PFSK-1 (cell line): ENCODE data around the gene ZNF654.

Experiments used
- FOXP2 ChIP-seq: optimal IDR thresholded peaks from 2 replicates; pipeline ENCODE3; 2011; ENCODE audit warnings: borderline replicate concordance, control low read depth, inconsistent platforms; ENCODE audit not compliant: insufficient read depth; ENCODE audit errors: extremely low read length, extremely low read depth
- POLR2AphosphoS5 ChIP-seq: IDR thresholded peaks from 2 replicates; pipeline ENCODE4 v1.6.1; 2012; ENCODE audit warnings: low read depth, mild to moderate bottlenecking, control low read depth, low read length, moderate library complexity
- REST ChIP-seq, 2 experiments: IDR thresholded peaks; 2 replicates each; pipeline versions ENCODE4 v1.6.1 to v1.8.0; 2011 to 2012; ENCODE audit warnings: low read depth in 2 of 2, low read length in 2 of 2, control low read depth in 1 of 2, inconsistent platforms in 1 of 2, mild to moderate bottlenecking in 1 of 2, moderate library complexity in 1 of 2; ENCODE audit not compliant: insufficient read depth in 1 of 2
- SIN3A ChIP-seq: IDR thresholded peaks from 2 replicates; pipeline ENCODE4 v1.6.1; 2012; ENCODE audit warnings: mild to moderate bottlenecking, low read length, moderate library complexity, borderline replicate concordance; ENCODE audit not compliant: insufficient read depth
- TAF1 ChIP-seq: IDR thresholded peaks from 2 replicates; pipeline ENCODE4 v1.6.1; 2012; ENCODE audit warnings: low read length, control low read depth, borderline replicate concordance; ENCODE audit not compliant: insufficient read depth

Gene ZNF654

GRCh38 chr3:88033079-88033478 is 26.0 kb upstream of the ZNF654 start:
- TF ChIP-seq REST (IDR thresholded peaks at IDR 0.05; ENCODE audit: insufficient read depth in 1 of 2, low read depth in 2 of 2, low read length in 2 of 2) (no peak), SIN3A (no peak)

GRCh38 chr3:88033808-88034207 is 25.2 kb upstream of the ZNF654 start:
- TF ChIP-seq TAF1, result no peak
- no peak for TF ChIP-seq POLR2AphosphoS5
- TF ChIP-seq REST (IDR thresholded peaks at IDR 0.05; ENCODE audit: insufficient read depth in 1 of 2, low read depth in 2 of 2, low read length in 2 of 2), result no peak
- TF ChIP-seq FOXP2, result no peak
- TF ChIP-seq SIN3A, result no peak

GRCh38 chr3:88034491-88035275 is 24.4 kb upstream of the ZNF654 start:
- TF ChIP-seq TAF1, result no peak
- TF ChIP-seq SIN3A, result no peak
- no peak for TF ChIP-seq REST (IDR thresholded peaks at IDR 0.05; ENCODE audit: insufficient read depth in 1 of 2, low read depth in 2 of 2, low read length in 2 of 2)
- no peak for TF ChIP-seq FOXP2
- TF ChIP-seq POLR2AphosphoS5, result no peak

GRCh38 chr3:88036221-88036620 is 22.8 kb upstream of the ZNF654 start:
- TF ChIP-seq FOXP2 (no peak), SIN3A (no peak), TAF1 (no peak), POLR2AphosphoS5 (no peak), REST (IDR thresholded peaks at IDR 0.05; ENCODE audit: insufficient read depth in 1 of 2, low read depth in 2 of 2, low read length in 2 of 2) (no peak)

- TF ChIP-seq POLR2AphosphoS5, result no peak
- no peak for TF ChIP-seq FOXP2
- TF ChIP-seq SIN3A, result no peak
- TF ChIP-seq TAF1, result no peak
- no peak for TF ChIP-seq REST (IDR thresholded peaks at IDR 0.05; ENCODE audit: insufficient read depth in 1 of 2, low read depth in 2 of 2, low read length in 2 of 2)
These were observed 20.5 kb upstream of the ZNF654 start for GRCh38 chr3:88038566-88038965.
